Coronary artery (tissue), 2 donors: ENCODE data around the gene NCOA7.

Experiments
- DNase-seq: peaks from one replicate; pipeline ENCODE4 v3.0.0-alpha.2; 2017; ENCODE audit warnings: low spot score
- H3K27ac ChIP-seq, 2 donors: fragments of 200-600 bp; sonication (generic); one replicate each; pipeline ENCODE4 v1.5.1; 2016 to 2019
- H3K4me3 ChIP-seq: fragments of 200-600 bp; sonication (generic); 2 replicates; pipeline ENCODE4 v1.5.1; 2016; ENCODE audit warnings: mild to moderate bottlenecking, moderate library complexity
- CTCF ChIP-seq: fragments of 200-600 bp; sonication (generic); IDR thresholded peaks from one replicate; pipeline ENCODE4 v1.5.1; 2019; ENCODE audit warnings: antibody characterized with exemption

The NCOA7 gene

DNA sequence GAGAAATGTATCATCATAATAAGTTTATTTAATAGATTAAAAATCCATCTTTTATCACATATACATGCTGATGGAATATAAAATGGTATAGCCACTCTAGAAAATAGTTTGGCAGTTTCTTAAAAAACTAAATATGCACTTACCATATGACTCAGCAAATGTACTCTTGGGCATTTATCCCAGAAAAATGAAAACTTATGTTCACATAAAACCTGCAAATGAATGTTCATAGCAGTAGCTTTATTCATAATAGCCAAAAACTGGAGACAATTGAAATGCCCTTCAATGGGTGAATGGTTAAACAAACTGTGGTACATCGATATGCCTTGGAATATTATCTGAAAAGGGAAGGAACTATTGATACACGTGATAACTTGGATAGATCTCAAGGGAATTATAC is 6.4 kb upstream of the NCOA7 start:
- no peak overlapping the region for H3K4me3 ChIP-seq
- no peak for DNase-seq
- no peak overlapping the region for H3K27ac ChIP-seq
- no peak for TF ChIP-seq CTCF

DNA sequence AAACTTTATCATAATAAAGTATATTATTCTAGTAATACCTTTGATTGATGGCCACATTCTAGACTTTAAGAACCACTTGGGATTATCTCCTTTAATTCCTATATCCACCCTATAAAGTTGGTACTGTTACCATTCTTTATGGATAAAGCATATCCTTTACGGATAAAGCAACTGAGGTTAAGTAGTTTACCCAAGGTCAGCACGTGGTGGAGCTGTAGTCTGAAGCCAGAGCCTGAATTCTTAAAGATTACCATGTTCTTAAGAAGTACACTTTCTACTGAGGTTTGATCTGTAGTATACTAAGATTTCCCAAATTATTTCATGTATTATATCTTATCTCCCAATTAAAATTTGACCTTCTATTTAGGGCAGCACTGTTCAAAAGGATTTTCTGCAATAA is 3.0 kb upstream of the NCOA7 start:
- DNase-seq: no peak
- TF ChIP-seq CTCF: no peak

DNA sequence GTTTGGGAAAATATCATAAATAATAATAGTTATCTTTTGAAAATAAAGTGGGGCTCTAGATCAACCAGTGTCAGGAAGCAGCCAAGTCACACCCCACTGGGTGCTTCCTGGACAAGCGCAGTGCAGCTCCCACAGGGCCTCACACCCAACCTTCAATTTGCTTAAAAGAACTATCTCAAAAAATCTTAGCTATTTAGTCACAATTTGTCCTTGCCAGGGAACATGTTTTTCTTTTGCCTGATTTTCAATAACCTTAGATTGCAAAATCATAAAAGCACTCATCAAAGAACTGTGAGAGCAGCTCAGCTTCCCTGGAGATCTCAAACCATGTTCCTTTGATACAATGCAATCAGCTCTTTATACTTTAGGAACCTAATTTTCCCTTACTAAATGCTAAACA is 1.6 kb upstream of the NCOA7 start:
- TF ChIP-seq CTCF: no peak
- no peak for DNase-seq
- no peak overlapping the region for H3K4me3 ChIP-seq
- peak overlapping the region; percentile 94 to 96 for H3K27ac ChIP-seq

More for the DNA sequence above, 3.0 kb upstream of the NCOA7 start:
- H3K4me3 ChIP-seq: no peak overlapping the region
- no peak overlapping the region for H3K27ac ChIP-seq

GRCh38 chr6:125789576-125790357 is 993 bp upstream of the NCOA7 start:
- H3K4me3 ChIP-seq: peak overlapping the region; percentile 84
- no peak for DNase-seq
- TF ChIP-seq CTCF: no peak
- H3K27ac ChIP-seq: peak overlapping the region; percentile 94 to 96

GRCh38 chr6:125791151-125791819 is 525 bp downstream of the NCOA7 start:
- Histone ChIP-seq H3K27ac (peak overlapping the region; percentile 94 to 96), H3K4me3 (peak overlapping the region; percentile 84)
- TF ChIP-seq CTCF: peak; percentile 26
- peak; percentile 82 for DNase-seq

GRCh38 chr6:125791820-125792165 is 1.0 kb downstream of the NCOA7 start:
- Histone ChIP-seq H3K4me3 (peak overlapping the region; percentile 84), H3K27ac (peak overlapping the region in 1 of 2 donors; percentile 96)
- no peak for DNase-seq
- no peak for TF ChIP-seq CTCF

GRCh38 chr6:125792172-125792571 is 1.4 kb downstream of the NCOA7 start:
- no peak for DNase-seq
- TF ChIP-seq CTCF: no peak
- Histone ChIP-seq H3K27ac (peak overlapping the region; percentile 1 to 48), H3K4me3 (peak overlapping the region; percentile 84)
